Astrocyte of the hippocampus (primary cell): ENCODE results near the gene MBD3.
"Not testable (repeated sequence)": the region's sequence is repeated elsewhere in the genome, so short reads cannot be mapped to it uniquely, and the experiment has no call there.

ENCODE experiments used
- DNase-seq: peaks from one replicate; pipeline ENCODE4 v3.0.0; 2011; ENCODE audit warnings: low read depth, low spot score

Gene MBD3

GRCh38 chr19:1539749-1540148 lies 52.9 kb downstream of the MBD3 start:
- not testable (repeated sequence) for DNase-seq

GRCh38 chr19:1538978-1539377 lies 53.7 kb downstream of the MBD3 start:
- no peak for DNase-seq

GRCh38 chr19:1535699-1536098 lies 57.0 kb downstream of the MBD3 start:
- not testable (repeated sequence) for DNase-seq

- no peak for DNase-seq
Measured at GRCh38 chr19:1534972-1535371, 57.7 kb downstream of the MBD3 start.

- no peak for DNase-seq
Measured at GRCh38 chr19:1533510-1534150, 59.0 kb downstream of the MBD3 start.

GRCh38 chr19:1532003-1532402 lies 60.7 kb downstream of the MBD3 start:
- no peak for DNase-seq

GRCh38 chr19:1531587-1531986 lies 61.1 kb downstream of the MBD3 start:
- DNase-seq = no peak

GRCh38 chr19:1530856-1531255 lies 61.8 kb downstream of the MBD3 start:
- DNase-seq = not testable (repeated sequence)

- no peak for DNase-seq
Measured at GRCh38 chr19:1529430-1529816, 63.2 kb downstream of the MBD3 start.

GRCh38 chr19:1528596-1529429 lies 63.9 kb downstream of the MBD3 start:
- no peak for DNase-seq

- no peak for DNase-seq
Measured at GRCh38 chr19:1527650-1528309, 64.9 kb downstream of the MBD3 start.

GRCh38 chr19:1526979-1527649 lies 65.6 kb downstream of the MBD3 start:
- DNase-seq = no peak

- no peak for DNase-seq
Measured at GRCh38 chr19:1526066-1526778, 66.4 kb downstream of the MBD3 start.

- DNase-seq = no peak
Measured at GRCh38 chr19:1525343-1525742, 67.3 kb downstream of the MBD3 start.

GRCh38 chr19:1524972-1525325 lies 67.7 kb downstream of the MBD3 start:
- no peak for DNase-seq

- no peak for DNase-seq
Measured at GRCh38 chr19:1524287-1524971, 68.2 kb downstream of the MBD3 start.
